Measurements from ENCODE around the gene RNF40.

The RNF40 gene

DNA sequence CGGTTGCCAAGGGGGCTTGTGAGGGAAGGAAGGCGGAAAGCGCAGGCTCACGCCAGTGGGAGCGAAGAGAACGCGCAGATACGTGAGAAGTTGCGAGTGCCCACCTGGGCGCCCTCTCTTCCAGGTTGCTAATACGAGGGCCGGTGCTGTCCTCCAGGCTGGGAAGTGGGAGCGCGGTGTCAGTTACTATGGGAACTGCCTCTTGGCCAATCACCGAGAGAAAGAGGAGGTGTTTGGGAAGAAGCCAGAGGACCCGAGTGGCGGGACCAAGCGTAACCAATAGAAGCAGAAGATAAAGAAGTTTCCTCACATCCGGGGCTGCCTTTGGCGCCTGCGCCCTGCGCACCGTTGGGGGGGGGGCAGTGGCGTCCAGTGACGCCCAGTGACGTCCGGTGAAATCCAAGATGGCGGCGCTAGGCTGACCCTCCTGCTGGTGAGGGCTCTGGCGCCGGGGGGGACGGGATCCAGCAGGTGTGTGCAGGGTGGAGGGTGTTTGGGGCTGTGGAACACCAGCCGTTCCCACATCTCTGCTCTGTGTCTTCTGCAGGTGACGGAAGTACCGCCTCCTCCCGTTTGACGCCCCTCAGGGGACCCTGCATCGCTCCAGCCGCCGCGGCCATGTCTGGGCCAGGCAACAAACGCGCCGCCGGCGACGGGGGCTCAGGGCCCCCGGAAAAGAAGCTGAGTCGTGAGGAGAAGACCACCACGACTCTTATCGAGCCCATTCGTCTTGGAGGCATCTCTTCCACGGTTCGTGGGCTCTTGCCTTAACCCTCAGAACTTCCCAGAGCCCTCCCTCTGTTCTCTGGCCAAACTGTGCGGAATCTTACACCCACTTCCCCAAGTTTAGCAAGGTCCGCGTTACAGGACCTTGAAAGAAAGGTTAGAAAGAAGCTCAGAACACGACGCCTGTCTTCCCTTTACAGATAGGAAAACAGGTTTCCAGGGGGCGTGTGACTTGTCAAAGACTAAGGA lies at the start of gene RNF40, which contains the start of gene CFAP119:
RNF40 (plus strand) TSS at position 395 of the 975 bp plus-strand sequence; CDS start at position 619, 224 bp downstream.
CFAP119 (minus strand) TSS at position 135 of the 975 bp plus-strand sequence. CDS start 314 bp downstream, outside the sequence.
- DNase-seq = peak; percentile 74 to 77 (median 75)

DNA sequence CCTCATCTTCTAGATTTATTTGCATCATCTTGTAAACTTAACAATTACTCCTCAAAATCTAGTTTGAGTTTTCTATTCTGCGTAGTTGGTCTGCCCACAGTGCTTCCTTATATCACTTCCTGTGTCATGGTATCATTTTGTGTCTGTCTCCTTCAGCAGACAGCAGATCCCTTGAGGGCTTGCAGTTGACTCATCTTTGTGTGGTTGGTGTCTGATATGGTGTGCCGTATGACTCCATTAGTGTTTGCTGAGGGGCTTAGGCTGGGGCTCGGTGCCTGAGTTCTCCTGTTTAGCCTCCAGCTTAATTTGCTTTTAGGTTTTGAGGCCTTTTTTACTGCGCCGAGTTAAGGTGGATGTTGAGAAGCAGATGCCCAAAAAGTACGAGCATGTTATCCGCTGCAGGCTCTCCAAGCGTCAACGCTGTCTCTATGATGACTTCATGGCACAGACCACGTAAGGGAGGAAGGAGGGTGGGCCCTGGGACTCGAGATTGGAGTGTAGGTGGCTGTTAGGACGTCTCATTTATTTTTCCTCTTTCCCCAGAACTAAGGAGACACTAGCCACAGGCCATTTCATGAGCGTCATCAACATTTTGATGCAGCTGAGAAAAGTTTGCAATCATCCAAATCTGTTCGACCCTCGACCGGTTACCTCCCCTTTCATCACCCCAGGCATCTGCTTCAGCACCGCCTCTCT lies 46.2 kb upstream of the RNF40 start:
- DNase-seq = no peak

DNA sequence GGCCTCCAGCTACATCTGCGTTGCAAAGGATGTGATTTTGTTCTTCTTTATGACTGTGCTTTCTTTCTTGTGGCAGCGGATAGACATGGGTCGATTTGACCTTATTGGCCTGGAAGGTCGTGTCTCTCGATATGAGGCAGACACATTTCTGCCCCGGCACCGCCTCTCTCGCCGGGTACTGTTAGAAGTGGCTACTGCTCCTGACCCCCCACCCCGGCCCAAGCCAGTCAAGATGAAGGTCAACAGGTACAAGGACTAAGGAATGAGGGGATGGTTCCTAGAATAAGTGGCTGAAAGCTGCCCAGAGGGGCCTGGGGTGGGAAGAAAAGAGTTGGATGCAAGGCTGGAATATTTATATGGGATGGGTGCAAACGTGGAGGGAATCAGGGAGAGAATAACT lies 42.0 kb upstream of the RNF40 start:
- no peak for DNase-seq

DNA sequence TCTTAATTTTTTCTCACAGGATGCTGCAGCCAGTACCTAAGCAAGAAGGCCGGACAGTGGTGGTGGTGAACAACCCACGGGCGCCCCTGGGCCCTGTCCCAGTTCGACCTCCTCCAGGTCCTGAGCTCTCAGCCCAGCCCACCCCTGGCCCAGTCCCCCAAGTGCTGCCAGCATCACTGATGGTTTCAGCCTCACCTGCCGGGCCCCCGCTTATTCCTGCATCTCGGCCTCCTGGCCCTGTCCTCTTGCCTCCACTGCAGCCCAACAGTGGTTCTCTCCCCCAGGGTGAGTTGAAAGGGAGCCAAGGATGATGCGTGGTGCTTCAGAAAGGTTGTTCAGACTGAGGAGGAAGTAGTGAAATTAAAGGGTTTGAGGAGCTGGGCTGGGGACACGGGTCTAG lies 41.4 kb upstream of the RNF40 start:
- DNase-seq = no peak

DNA sequence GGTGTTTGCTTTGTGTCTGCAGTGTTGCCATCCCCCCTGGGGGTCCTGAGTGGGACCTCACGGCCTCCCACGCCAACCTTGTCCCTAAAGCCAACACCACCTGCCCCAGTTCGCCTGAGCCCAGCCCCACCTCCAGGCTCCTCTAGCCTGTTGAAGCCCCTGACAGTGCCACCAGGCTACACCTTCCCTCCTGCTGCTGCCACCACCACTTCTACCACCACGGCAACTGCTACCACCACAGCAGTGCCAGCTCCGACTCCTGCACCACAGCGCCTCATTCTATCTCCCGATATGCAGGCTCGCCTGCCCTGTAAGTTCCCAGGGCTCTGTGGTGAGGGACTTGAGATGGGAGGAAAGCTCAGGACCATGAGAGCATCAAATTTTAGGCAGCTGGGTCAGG lies 41.0 kb upstream of the RNF40 start:
- DNase-seq = no peak

DNA sequence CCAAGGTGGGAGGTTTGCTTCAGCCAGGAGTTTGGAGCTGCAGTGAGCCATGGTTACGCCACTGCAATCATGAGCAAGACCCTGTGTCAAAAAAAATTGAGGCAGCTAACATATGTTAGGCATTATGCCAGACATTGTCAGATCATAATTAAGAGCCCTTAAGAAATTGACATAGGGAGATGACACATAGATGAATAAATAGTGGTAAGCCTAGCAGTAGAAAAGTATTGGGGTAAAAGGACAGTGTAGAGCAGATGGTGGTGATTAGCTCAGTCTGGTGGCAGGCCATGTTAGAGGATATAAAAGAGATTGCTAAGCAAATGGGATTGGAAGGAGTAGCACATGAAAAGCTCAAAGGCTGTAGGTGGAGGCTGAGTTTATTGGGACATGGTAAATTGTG lies 40.5 kb upstream of the RNF40 start:
- no peak for DNase-seq

DNA sequence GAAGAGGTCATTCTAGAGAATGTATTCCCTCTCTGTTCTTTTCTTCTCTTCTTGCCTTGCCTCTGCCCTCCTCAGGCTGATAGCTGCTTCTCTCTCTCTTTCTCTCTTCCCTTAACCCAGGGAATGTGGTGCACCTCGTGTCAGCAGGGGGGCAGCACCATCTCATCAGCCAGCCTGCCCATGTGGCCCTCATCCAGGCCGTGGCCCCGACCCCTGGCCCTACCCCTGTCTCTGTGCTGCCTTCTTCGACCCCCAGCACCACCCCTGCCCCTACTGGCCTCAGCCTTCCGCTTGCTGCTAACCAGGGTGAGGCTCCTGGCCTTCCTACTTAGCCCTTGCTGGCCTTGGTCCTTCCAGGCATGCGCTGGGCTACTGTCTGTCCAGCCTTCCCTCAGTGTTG lies 39.7 kb upstream of the RNF40 start:
- no peak for DNase-seq

DNA sequence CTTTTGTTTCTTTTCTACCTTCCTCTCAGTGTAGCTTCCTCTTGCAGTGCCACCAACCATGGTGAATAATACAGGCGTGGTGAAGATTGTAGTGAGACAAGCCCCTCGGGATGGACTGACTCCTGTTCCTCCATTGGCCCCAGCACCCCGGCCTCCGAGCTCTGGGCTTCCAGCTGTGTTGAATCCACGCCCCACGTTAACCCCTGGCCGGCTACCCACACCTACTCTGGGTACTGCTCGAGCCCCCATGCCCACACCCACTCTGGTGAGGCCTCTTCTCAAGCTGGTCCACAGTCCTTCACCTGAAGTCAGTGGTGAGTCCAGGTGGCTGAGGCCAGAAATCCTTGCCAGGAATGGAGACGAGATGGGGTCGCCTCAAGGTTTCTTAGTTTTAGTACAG lies 39.2 kb upstream of the RNF40 start:
- no peak for DNase-seq

DNA sequence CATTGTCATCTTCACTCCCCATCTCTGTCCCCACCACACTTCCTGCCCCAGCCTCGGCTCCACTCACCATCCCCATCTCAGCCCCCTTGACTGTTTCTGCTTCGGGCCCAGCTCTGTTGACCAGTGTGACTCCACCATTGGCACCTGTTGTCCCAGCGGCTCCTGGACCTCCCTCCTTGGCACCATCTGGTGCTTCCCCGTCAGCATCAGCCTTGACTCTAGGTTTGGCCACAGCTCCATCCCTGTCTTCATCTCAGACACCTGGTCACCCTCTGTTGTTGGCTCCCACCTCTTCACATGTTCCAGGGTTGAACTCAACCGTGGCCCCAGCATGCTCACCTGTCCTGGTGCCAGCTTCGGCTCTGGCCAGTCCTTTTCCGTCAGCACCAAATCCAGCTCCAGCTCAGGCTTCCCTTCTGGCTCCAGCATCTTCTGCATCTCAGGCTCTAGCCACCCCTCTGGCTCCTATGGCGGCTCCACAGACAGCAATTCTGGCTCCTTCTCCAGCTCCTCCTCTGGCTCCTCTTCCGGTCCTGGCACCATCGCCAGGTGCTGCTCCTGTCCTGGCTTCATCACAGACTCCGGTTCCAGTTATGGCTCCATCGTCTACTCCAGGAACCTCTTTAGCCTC lies 38.3 kb upstream of the RNF40 start:
- no peak for DNase-seq

DNA sequence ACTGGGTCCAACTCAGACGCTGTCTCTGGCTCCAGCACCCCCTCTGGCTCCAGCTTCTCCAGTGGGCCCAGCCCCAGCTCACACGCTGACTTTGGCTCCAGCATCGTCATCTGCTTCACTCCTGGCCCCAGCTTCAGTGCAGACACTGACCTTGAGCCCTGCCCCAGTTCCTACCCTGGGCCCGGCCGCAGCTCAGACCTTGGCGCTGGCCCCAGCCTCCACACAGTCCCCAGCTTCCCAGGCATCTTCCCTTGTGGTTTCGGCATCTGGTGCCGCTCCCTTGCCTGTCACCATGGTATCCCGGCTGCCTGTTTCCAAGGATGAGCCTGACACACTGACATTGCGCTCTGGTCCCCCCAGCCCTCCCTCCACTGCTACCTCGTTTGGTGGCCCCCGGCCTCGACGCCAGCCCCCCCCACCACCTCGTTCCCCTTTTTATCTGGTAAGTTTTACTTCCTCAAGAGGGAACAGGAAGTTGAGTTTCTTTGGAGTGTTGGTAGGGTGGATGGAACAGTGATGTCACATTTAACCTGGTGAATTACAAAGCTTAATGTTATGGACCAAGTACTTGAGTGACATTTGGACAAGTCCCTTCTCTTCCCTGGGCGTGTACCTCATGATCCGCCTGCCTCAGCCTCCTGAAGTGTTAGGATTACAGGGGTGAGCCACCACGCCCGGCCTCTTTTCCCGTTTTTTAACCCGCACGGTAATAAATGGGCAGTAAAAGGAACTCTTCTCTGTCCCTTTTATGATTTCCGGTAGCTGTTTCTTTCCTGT lies 37.3 kb upstream of the RNF40 start:
- DNase-seq = no peak

DNA sequence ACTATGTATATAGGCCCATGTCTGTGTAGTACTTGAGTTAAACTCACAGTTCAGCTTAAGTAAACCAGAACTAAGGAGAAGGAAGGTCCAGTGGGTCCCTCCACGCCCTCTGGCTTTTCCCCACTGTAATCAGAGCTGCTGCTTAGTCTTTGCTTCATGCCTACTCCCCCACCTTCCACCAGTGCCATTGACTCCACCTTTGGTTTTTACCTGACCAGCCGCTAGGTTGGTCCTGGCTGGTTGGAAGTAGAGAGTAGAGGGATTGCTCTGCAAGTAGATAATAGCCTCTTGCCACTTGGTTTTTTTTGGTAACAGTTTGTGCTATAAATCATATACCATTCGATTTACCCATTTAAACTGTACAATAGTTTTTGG lies 36.7 kb upstream of the RNF40 start:
- no peak for DNase-seq

DNA sequence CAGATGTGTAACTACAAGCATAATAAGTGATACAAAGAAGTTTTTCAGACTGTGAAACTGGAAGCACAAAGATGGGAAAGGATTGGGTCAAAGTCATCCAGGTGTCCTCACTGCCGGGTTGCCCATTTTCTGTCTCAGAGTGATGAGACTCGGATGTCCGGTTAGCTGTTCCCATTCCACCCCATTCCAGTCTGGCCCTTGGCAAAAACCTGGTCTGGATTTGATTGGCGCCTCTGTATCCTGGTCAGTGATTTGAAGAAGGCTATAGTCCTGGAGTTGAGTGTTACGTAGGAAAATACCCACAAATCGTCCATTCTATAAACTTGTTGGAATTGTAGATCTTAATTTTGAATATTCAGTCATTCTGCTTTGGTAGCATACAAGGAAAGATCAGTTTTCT lies 33.8 kb upstream of the RNF40 start:
- no peak for DNase-seq

DNA sequence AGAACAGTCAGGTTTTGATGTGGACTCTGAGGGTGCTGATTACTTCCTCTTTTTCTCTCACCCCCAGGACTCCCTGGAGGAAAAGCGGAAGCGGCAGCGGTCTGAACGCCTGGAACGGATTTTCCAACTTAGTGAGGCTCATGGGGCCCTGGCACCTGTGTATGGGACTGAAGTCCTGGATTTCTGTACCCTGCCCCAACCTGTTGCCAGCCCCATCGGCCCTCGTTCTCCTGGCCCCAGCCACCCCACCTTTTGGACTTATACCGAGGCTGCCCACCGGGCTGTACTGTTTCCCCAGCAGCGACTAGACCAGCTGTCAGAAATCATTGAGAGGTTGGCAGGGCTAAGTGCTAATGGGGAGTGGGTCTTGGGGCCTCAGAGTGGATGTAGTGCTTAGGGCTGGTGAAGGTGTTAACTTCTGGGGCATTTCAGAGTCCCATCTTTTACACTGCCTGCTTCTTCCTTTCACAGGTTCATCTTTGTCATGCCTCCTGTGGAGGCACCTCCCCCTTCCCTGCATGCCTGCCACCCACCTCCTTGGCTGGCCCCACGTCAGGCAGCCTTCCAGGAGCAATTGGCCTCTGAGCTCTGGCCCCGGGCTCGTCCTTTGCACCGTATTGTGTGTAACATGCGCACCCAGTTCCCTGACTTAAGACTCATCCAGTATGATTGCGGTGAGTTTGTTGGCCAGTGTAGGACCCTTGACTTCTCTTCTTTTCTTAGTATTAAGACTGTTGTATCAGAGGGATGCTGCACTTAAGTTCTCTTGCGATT lies 33.0 kb upstream of the RNF40 start:
- DNase-seq = no peak

DNA sequence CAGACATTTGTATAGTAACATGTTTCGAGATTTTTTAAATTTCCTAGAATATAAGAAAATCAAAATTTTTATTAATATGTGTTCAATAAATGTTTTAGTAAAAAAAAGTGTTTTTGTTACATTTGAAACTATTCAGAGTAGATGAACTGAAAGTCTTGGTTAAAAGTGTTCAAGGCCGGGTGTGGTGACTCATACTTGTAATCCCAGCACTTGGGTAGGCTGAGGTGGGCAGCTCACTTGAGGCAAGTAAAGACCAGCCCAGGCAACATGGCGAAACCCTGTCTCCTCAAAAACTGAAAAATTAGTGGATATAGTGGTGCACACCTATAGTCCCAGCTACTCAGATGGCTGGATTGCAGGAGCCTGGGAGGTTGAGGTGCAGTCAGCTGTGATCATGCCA lies 30.7 kb upstream of the RNF40 start:
- DNase-seq = no peak

DNA sequence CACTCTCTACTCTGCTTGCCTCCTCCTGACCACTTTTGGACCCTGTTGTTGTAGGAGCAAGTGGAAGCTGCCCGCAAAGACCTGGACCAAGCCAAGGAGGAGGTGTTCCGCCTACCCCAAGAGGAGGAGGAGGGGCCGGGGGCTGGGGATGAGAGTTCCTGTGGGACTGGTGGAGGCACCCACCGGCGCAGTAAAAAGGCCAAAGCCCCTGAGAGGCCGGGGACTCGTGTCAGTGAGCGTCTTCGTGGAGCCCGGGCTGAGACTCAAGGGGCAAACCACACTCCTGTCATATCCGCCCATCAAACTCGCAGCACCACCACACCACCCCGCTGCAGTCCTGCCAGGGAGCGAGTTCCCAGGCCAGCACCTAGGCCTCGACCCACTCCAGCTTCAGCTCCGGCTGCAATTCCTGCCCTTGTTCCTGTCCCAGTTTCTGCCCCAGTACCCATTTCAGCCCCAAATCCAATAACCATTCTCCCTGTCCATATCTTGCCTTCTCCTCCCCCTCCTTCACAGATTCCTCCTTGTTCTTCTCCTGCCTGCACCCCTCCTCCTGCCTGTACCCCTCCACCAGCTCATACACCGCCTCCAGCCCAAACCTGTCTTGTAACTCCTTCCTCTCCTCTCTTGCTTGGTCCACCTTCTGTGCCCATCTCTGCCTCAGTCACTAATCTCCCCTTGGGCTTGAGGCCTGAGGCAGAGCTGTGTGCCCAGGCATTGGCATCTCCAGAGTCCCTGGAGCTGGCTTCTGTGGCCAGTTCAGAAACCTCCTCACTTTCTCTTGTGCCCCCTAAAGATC lies 24.9 kb upstream of the RNF40 start:
- DNase-seq = no peak

DNA sequence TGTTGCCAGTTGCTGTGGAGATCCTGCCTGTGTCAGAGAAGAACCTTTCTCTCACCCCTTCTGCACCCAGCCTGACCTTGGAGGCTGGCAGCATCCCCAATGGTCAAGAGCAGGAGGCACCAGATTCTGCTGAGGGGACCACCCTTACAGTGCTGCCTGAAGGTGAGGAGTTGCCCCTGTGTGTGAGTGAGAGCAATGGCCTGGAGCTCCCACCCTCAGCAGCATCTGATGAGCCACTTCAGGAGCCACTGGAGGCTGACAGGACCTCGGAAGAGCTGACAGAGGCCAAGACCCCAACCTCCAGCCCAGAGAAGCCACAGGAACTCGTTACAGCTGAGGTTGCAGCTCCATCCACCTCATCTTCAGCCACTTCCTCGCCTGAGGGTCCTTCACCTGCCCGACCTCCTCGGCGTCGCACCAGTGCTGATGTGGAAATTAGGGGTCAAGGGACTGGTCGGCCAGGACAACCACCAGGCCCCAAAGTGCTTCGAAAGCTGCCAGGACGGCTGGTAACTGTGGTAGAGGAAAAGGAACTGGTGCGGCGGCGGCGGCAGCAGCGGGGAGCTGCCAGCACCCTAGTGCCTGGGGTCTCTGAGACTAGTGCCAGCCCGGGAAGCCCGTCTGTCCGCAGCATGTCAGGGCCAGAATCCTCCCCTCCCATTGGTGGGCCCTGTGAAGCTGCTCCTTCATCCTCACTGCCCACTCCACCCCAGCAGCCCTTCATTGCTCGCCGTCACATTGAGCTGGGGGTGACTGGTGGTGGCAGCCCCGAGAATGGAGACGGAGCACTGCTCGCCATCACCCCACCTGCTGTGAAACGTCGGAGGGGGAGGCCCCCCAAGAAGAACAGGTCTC lies 24.1 kb upstream of the RNF40 start:
- DNase-seq = no peak

DNA sequence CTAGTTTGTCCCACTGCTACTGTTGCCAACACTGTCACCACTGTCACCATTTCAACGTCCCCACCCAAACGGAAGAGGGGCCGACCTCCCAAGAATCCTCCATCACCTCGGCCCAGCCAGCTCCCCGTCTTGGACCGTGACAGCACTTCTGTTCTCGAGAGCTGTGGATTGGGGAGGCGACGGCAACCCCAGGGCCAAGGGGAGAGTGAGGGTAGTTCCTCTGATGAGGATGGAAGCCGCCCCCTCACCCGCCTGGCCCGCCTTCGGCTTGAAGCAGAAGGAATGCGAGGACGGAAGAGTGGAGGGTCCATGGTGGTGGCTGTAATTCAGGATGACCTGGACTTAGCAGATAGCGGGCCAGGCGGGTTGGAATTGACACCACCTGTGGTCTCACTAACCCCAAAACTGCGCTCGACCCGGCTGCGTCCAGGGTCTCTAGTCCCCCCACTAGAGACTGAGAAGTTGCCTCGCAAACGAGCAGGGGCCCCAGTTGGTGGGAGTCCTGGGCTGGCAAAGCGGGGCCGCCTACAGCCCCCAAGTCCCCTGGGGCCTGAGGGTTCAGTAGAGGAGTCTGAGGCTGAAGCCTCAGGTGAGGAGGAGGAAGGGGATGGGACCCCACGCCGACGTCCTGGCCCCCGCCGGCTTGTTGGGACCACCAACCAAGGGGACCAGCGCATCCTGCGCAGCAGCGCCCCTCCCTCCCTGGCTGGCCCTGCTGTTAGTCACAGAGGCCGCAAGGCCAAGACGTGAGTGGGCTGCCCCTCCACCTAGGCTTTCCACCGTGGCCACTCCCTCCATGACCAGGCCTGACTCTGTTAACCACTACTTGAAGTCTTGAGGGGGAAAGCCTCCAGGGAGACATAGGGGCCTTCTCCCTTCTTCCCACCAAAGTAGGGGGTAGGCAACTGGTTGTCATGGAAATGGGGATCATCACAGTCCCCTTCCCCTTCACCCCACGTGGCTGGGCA lies 22.9 kb upstream of the RNF40 start:
- DNase-seq = no peak

DNA sequence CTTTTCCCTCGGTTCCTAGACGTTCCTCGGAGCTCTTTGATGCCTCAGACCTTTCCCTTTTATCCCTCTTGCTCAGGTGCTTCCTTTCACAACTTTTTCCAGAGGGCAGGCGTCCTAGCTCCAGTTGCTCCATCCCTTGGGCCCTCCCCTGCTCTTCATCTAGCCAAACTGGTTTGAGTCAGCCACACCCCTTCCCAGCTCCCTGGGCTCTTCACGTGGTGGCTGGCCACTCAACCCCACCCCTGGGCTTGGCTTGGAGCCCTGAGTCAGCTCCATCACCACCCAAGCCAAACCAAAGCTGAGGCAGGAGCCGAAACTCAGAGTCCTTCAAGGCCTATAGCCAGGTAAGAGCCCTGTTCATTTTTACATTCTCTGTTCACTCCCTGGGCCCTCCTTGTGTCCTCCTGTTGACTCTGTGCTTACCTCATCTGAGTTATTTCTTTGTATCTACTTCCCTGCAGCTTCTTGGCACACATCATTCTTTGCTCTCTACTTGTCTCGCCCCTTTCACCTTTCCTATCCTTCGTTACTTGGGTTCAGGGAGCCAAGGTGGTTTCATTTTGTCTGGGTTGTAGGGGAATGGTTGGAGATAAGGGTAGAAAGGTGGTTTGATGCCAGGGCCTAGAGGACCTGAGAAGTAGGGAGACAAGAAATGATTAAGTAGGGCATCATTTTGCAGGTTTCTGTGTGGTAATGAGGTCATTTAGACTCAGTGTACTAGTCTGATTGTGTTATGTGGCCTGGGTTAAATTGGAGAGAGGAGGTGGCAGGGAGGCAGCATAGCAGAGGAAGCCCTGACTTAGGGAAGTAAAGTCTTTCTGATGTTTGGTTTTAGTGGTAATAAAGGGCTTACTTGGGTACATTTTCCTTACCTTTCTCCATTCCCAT lies 21.5 kb upstream of the RNF40 start:
- DNase-seq = no peak
